GM12875 (cell line): ENCODE measurements around the gene TRERF1.

ENCODE experiments used
- H3K4me3 ChIP-seq: one replicate; pipeline ENCODE4 v1.5.1; 2011; ENCODE audit warnings: low read depth, low read length, control low read depth
- CTCF ChIP-seq: IDR thresholded peaks from 2 replicates; pipeline ENCODE4 v1.5.1; 2011; ENCODE audit warnings: low read depth, mild to moderate bottlenecking, control low read depth, inconsistent platforms, low read length, moderate library complexity, borderline replicate concordance; ENCODE audit not compliant: insufficient read depth

The TRERF1 gene

GRCh38 chr6:42338744-42339222 lies 112.9 kb downstream of the TRERF1 start:
- no peak for TF ChIP-seq CTCF
- no peak overlapping the region for H3K4me3 ChIP-seq

- no peak overlapping the region for H3K4me3 ChIP-seq
- TF ChIP-seq CTCF, result no peak
These were observed 113.6 kb downstream of the TRERF1 start for GRCh38 chr6:42337985-42338743.

GRCh38 chr6:42336431-42336830 lies 115.3 kb downstream of the TRERF1 start:
- no peak overlapping the region for H3K4me3 ChIP-seq
- TF ChIP-seq CTCF, result no peak

GRCh38 chr6:42335896-42336295 lies 115.8 kb downstream of the TRERF1 start:
- TF ChIP-seq CTCF, result no peak
- H3K4me3 ChIP-seq, result no peak overlapping the region

GRCh38 chr6:42334870-42335269 lies 116.9 kb downstream of the TRERF1 start:
- no peak overlapping the region for H3K4me3 ChIP-seq
- TF ChIP-seq CTCF, result no peak

GRCh38 chr6:42333612-42334011 lies 118.1 kb downstream of the TRERF1 start:
- no peak for TF ChIP-seq CTCF
- no peak overlapping the region for H3K4me3 ChIP-seq

- no peak for TF ChIP-seq CTCF
- no peak overlapping the region for H3K4me3 ChIP-seq
These were observed 118.8 kb downstream of the TRERF1 start for GRCh38 chr6:42332916-42333315.
